ENCODE data around the gene CFAP210. TPM values are rescaled to one million over a fixed set of nuclear protein-coding genes. Genes with fewer than 3 reads are reported as not detected.

Gene CFAP210
- total and polyA plus RNA-seq, 10 of the 15 experiments (the other 5 are each of a cell fraction or from before 2014, with no cell fraction given) = not detected

DNA sequence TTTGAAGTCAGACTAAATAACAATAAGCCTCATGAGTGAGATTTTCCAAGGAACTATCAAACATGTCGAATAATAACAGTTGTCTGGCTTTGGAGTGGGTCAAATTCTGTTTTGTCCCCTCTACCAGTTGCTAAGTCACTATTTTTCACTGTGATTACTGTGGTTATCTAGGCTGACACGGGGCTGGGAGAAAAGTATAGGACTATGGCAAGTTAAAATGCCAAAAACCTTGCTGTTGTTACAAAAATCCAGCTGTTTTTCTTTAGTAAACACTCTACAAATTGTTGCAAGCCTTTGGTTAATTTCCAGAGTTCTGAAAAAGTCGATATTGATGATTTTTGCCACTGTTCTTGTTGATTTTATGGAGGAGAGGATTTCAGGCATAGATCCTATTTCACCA lies 1.5 kb downstream of the CFAP210 start:
- H3K4me3 ChIP-seq = no peak overlapping the region
- no peak overlapping the region for H2AFZ ChIP-seq (ENCODE audit: control insufficient read depth, low read depth, low read length)
- 4% methylated on average over 3 of the region's 3 CpGs for WGBS (ENCODE audit: insufficient coverage, insufficient replicate concordance, low lambda C conversion rate, missing lambda C conversion rate)
- in situ Hi-C loops (cut with MboI) = no loop called here
- no peak overlapping the region for H3K9ac ChIP-seq (ENCODE audit: control insufficient read depth, insufficient read depth, low read length)
- no peak for DNase-seq (ENCODE audit: low read depth, low spot score)
- no peak overlapping the region for H3K4me2 ChIP-seq (ENCODE audit: control insufficient read depth, insufficient read depth)
- H3K4me1 ChIP-seq (ENCODE audit: control insufficient read depth, insufficient read depth, low read length) = no peaks in the 10 kb centered on the region
- POLR2A ChIA-PET = interaction anchor here (1.1 kb wide), 1 partner anchor 9 kb away, joined by 3 read pairs; no protein-coding TSS in a partner anchor
- H3K79me2 ChIP-seq (ENCODE audit: control insufficient read depth, insufficient read depth, low read length) = no peaks in the 10 kb centered on the region
- SMC1A ChIA-PET (ENCODE audit: uncharacterized antibody, unreplicated experiment) = interaction anchor here (1.1 to 3.6 kb wide), 2 partner anchors 8 to 40 kb away, joined by 3 to 9 read pairs; partner anchors contain the start of gene KLHL23
- CTCF ChIA-PET = interaction anchor here (0.8 to 2.2 kb wide), 8 partner anchors 9 to 221 kb away, joined by 3 to 7 read pairs (median 4); no protein-coding TSS in a partner anchor
- no TSS peak for BruUV-seq (replicated peaks)
- TF ChIP-seq HDAC2 (IDR thresholded peaks at IDR 0.05) = no peak
- no peak for TF ChIP-seq SIN3A (IDR thresholded peaks at IDR 0.05; ENCODE audit: low read depth, low read length)
- no peak for TF ChIP-seq EGR1 (IDR thresholded peaks at IDR 0.05; ENCODE audit: borderline replicate concordance in 1 of 2, low read depth in 2 of 2, low read length in 2 of 2)
- ATAC-seq = no peak
- no peaks in the 10 kb centered on the region for H4K20me1 ChIP-seq (ENCODE audit: control insufficient read depth, insufficient read depth)
- H3K9me3 ChIP-seq (replicated peaks; ENCODE audit: control insufficient read depth, insufficient read depth, low read length) = no peaks in the 10 kb centered on the region; the same call in 1 of the 3 replicates
- H3K27me3 ChIP-seq (replicated peaks in 1 of 2; ENCODE audit: control insufficient read depth in 2 of 2, insufficient read depth in 2 of 2, low read length in 1 of 2) = 0 out of 4 replicates have a peak, but pooled peaks cover 0 to 5% of the 10 kb centered on the region in 2 experiments
- no peak for FAIRE-seq
- RAD21 ChIA-PET (ENCODE audit: unreplicated experiment) = interaction anchor here (1.0 to 1.3 kb wide), 2 partner anchors 108 to 119 kb away, joined by 3 read pairs; partner anchors contain the start of gene FASTKD1
- intact Hi-C loops (cut with micrococcal nuclease; ENCODE audit: unreplicated experiment) = no loop called here
- H3K36me3 ChIP-seq (ENCODE audit: control insufficient read depth in 2 of 2, insufficient read depth in 2 of 2, low read length in 1 of 2) = no peaks in the 10 kb centered on the region
- no peak overlapping the region for H3K27ac ChIP-seq (ENCODE audit: control insufficient read depth, insufficient read depth)

DNA sequence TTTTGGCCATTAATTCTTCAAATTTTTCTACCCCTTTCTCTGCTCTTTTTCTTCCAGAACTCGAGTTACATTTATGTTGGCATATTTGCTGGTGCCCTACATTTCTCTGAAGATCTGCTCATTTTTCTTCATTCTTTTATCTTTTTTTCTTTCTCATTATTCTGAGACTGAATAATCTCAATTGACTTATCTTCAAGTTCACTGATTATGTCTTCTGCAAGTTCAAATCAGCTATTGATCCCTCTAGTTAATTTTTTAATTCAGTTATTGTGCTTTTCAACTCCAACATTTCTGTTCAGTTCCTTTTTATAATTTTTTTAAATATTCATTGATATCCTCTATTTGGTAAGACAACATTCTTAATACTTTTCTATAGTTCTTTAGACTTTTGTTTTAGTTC lies 3.2 kb downstream of the CFAP210 start:
- no peak overlapping the region for H3K4me2 ChIP-seq (ENCODE audit: control insufficient read depth, insufficient read depth)
- no peak overlapping the region for H2AFZ ChIP-seq (ENCODE audit: control insufficient read depth, low read depth, low read length)
- ChIA-PET SMC1A (ENCODE audit: uncharacterized antibody, unreplicated experiment) (interaction anchor here (1.1 to 1.8 kb wide), 2 partner anchors 23 to 68 kb away, joined by 3 to 5 read pairs; no protein-coding TSS in a partner anchor), CTCF (interaction anchor here (0.7 to 1.8 kb wide), 5 partner anchors 45 to 674 kb away, joined by 3 to 6 read pairs (median 4); no protein-coding TSS in a partner anchor), POLR2A (no interaction called here), RAD21 (ENCODE audit: unreplicated experiment) (no interaction called here)
- H3K9ac ChIP-seq (ENCODE audit: control insufficient read depth, insufficient read depth, low read length) = no peak overlapping the region
- DNase-seq (ENCODE audit: low read depth, low spot score) (no peak), ATAC-seq (no peak), FAIRE-seq (no peak)
- WGBS (ENCODE audit: insufficient coverage, insufficient replicate concordance, low lambda C conversion rate, missing lambda C conversion rate) = 0% methylated on average over 1 of the region's 1 CpG
- H3K4me1 ChIP-seq (ENCODE audit: control insufficient read depth, insufficient read depth, low read length) = no peaks in the 10 kb centered on the region
- intact Hi-C loops (cut with micrococcal nuclease; ENCODE audit: unreplicated experiment) (no loop called here), in situ Hi-C loops (cut with MboI) (no loop called here)
- H3K9me3 ChIP-seq (replicated peaks; ENCODE audit: control insufficient read depth, insufficient read depth, low read length) = no peaks in the 10 kb centered on the region; the same call in 1 of the 3 replicates
- H3K27me3 ChIP-seq (replicated peaks in 1 of 2; ENCODE audit: control insufficient read depth in 2 of 2, insufficient read depth in 2 of 2, low read length in 1 of 2) = 0 out of 4 replicates have a peak, but pooled peaks cover 0 to 5% of the 10 kb centered on the region in 2 experiments
- H3K79me2 ChIP-seq (ENCODE audit: control insufficient read depth, insufficient read depth, low read length) = no peaks in the 10 kb centered on the region
- H3K36me3 ChIP-seq (ENCODE audit: control insufficient read depth in 2 of 2, insufficient read depth in 2 of 2, low read length in 1 of 2) = no peaks in the 10 kb centered on the region
- no peak overlapping the region for H3K27ac ChIP-seq (ENCODE audit: control insufficient read depth, insufficient read depth)
- H3K4me3 ChIP-seq = no peak overlapping the region
- no peaks in the 10 kb centered on the region for H4K20me1 ChIP-seq (ENCODE audit: control insufficient read depth, insufficient read depth)
- BruUV-seq (replicated peaks) = no TSS peak
- TF ChIP-seq NFIC (IDR thresholded peaks at IDR 0.05; ENCODE audit: low read depth, low read length) (no peak), ESRRA (IDR thresholded peaks at IDR 0.05; ENCODE audit: low read length) (no peak), SPI1 (IDR thresholded peaks at IDR 0.05; ENCODE audit: borderline replicate concordance, insufficient read depth, low read depth, low read length) (no peak), ZNF687 (IDR thresholded peaks at IDR 0.05) (no peak)
- TF ChIP-seq, protein P1, sequence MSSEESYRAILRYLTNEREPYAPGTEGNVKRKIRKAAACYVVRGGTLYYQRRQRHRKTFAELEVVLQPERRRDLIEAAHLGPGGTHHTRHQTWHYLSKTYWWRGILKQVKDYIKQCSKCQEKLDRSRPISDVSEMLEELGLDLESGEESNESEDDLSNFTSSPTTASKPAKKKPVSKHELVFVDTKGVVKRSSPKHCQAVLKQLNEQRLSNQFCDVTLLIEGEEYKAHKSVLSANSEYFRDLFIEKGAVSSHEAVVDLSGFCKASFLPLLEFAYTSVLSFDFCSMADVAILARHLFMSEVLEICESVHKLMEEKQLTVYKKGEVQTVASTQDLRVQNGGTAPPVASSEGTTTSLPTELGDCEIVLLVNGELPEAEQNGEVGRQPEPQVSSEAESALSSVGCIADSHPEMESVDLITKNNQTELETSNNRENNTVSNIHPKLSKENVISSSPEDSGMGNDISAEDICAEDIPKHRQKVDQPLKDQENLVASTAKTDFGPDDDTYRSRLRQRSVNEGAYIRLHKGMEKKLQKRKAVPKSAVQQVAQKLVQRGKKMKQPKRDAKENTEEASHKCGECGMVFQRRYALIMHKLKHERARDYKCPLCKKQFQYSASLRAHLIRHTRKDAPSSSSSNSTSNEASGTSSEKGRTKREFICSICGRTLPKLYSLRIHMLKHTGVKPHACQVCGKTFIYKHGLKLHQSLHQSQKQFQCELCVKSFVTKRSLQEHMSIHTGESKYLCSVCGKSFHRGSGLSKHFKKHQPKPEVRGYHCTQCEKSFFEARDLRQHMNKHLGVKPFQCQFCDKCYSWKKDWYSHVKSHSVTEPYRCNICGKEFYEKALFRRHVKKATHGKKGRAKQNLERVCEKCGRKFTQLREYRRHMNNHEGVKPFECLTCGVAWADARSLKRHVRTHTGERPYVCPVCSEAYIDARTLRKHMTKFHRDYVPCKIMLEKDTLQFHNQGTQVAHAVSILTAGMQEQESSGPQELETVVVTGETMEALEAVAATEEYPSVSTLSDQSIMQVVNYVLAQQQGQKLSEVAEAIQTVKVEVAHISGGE (CRISPR knock-in tag; IDR thresholded peaks at IDR 0.05) = no peak

Data from GM12878 (cell line).